ENCODE measurements around the gene SLC34A2. TPM values are rescaled to one million over a fixed set of nuclear protein-coding genes. Genes with fewer than 3 reads are reported as not detected.
"Not testable (repeated sequence)": the region's sequence is repeated elsewhere in the genome, so short reads cannot be mapped to it uniquely, and the experiment has no call there.

The SLC34A2 gene
- 2.6 TPM for total RNA-seq

- peak; percentile 46 for ATAC-seq
- no peak for DNase-seq (ENCODE audit: low spot score)
Measured at GRCh38 chr4:25654971-25655963, at the start of gene SLC34A2. SLC34A2 (plus strand) TSS chr4:25655851; CDS start chr4:25662501, 6,650 bp downstream.

- ATAC-seq: no peak
- no peak for DNase-seq (ENCODE audit: low spot score)
Measured at GRCh38 chr4:25608644-25609043, 47.0 kb upstream of the SLC34A2 start.

- ATAC-seq: no peak
- DNase-seq (ENCODE audit: low spot score): no peak
Measured at GRCh38 chr4:25609976-25610375, 45.7 kb upstream of the SLC34A2 start.

GRCh38 chr4:25613613-25614012 is 42.0 kb upstream of the SLC34A2 start:
- ATAC-seq; DNase-seq (ENCODE audit: low spot score): not testable (repeated sequence)

- DNase-seq (ENCODE audit: low spot score) (no peak), ATAC-seq (no peak)
Measured at GRCh38 chr4:25614807-25615206, 40.8 kb upstream of the SLC34A2 start.

GRCh38 chr4:25621027-25621930 is 34.4 kb upstream of the SLC34A2 start:
- ATAC-seq (no peak), DNase-seq (ENCODE audit: low spot score) (no peak)

GRCh38 chr4:25624616-25625015 is 31.0 kb upstream of the SLC34A2 start:
- no peak for ATAC-seq
- DNase-seq (ENCODE audit: low spot score): no peak

GRCh38 chr4:25628451-25628850 is 27.2 kb upstream of the SLC34A2 start:
- ATAC-seq: no peak
- no peak for DNase-seq (ENCODE audit: low spot score)

- ATAC-seq (no peak), DNase-seq (ENCODE audit: low spot score) (no peak)
Measured at GRCh38 chr4:25632135-25632534, 23.5 kb upstream of the SLC34A2 start.

GRCh38 chr4:25633541-25633940 is 22.1 kb upstream of the SLC34A2 start:
- no peak for ATAC-seq

GRCh38 chr4:25635501-25635900 is 20.1 kb upstream of the SLC34A2 start:
- no peak for ATAC-seq

More at GRCh38 chr4:25633541-25633940, 22.1 kb upstream of the SLC34A2 start:
- DNase-seq (ENCODE audit: low spot score): no peak

GRCh38 chr4:25637581-25638220 is 17.9 kb upstream of the SLC34A2 start:
- DNase-seq (ENCODE audit: low spot score) (no peak), ATAC-seq (no peak)

More at GRCh38 chr4:25635501-25635900, 20.1 kb upstream of the SLC34A2 start:
- DNase-seq (ENCODE audit: low spot score): no peak

- ATAC-seq: no peak
Measured at GRCh38 chr4:25638221-25638601, 17.4 kb upstream of the SLC34A2 start.

GRCh38 chr4:25638806-25639205 is 16.8 kb upstream of the SLC34A2 start:
- ATAC-seq: no peak
- DNase-seq (ENCODE audit: low spot score): no peak

More at GRCh38 chr4:25638221-25638601, 17.4 kb upstream of the SLC34A2 start:
- no peak for DNase-seq (ENCODE audit: low spot score)

GRCh38 chr4:25650311-25650710 is 5.3 kb upstream of the SLC34A2 start:
- no peak for DNase-seq (ENCODE audit: low spot score)
- no peak for ATAC-seq

- no peak for ATAC-seq
Measured at GRCh38 chr4:25651682-25652081, 4.0 kb upstream of the SLC34A2 start.

GRCh38 chr4:25654031-25654970 is 1.4 kb upstream of the SLC34A2 start:
- ATAC-seq (peak; percentile 30), DNase-seq (ENCODE audit: low spot score) (no peak)

More at GRCh38 chr4:25651682-25652081, 4.0 kb upstream of the SLC34A2 start:
- no peak for DNase-seq (ENCODE audit: low spot score)

GRCh38 chr4:25656031-25656430 is 380 bp downstream of the SLC34A2 start:
- no peak for DNase-seq (ENCODE audit: low spot score)
- ATAC-seq: no peak

- ATAC-seq: no peak
- no peak for DNase-seq (ENCODE audit: low spot score)
Measured at GRCh38 chr4:25658357-25658771, 2.7 kb downstream of the SLC34A2 start.

GRCh38 chr4:25658777-25659176 is 3.1 kb downstream of the SLC34A2 start:
- ATAC-seq (no peak), DNase-seq (ENCODE audit: low spot score) (no peak)
